ENCODE data around the gene EPYC. TPM values are rescaled to one million over a fixed set of nuclear protein-coding genes. Genes with fewer than 3 reads are reported as not detected.

Gene EPYC
- total RNA-seq, 1 donor from 2014 or later, result 0.53 TPM

DNA sequence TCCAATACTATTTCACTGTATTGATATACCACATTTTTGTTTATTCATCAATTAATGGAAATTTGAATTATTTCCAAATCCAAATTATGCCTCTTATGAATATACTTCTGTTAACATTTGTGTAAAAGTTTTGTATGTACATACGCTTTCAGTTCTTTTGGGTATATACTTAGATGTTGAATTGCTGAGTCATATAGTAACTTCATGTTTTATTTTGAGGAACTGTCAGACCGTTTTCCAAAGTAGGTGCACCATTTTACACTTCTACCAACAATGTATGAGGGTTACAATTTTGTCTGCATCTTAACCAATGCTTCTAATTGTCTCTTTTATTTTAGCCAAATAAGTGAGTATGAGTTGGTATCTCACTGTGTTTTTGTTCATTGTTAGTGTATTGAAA is 39.6 kb downstream of the EPYC start:
- TF ChIP-seq, protein P1, sequence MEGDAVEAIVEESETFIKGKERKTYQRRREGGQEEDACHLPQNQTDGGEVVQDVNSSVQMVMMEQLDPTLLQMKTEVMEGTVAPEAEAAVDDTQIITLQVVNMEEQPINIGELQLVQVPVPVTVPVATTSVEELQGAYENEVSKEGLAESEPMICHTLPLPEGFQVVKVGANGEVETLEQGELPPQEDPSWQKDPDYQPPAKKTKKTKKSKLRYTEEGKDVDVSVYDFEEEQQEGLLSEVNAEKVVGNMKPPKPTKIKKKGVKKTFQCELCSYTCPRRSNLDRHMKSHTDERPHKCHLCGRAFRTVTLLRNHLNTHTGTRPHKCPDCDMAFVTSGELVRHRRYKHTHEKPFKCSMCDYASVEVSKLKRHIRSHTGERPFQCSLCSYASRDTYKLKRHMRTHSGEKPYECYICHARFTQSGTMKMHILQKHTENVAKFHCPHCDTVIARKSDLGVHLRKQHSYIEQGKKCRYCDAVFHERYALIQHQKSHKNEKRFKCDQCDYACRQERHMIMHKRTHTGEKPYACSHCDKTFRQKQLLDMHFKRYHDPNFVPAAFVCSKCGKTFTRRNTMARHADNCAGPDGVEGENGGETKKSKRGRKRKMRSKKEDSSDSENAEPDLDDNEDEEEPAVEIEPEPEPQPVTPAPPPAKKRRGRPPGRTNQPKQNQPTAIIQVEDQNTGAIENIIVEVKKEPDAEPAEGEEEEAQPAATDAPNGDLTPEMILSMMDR (conservative IDR thresholded peaks at IDR 0.05), result no peak
- Mint-ChIP-seq H3K9me3 (no peaks in the 10 kb centered on the region), H3K4me1 (ENCODE audit: unreplicated experiment) (no peaks in the 10 kb centered on the region), H3K36me3 (no peaks in the 10 kb centered on the region), H3K27ac (no peak overlapping the region), H3K27me3 (no peaks in the 10 kb centered on the region), H3K4me3 (no peak overlapping the region)
- no peak for DNase-seq (ENCODE audit: extremely low spot score, unreplicated experiment)

DNA sequence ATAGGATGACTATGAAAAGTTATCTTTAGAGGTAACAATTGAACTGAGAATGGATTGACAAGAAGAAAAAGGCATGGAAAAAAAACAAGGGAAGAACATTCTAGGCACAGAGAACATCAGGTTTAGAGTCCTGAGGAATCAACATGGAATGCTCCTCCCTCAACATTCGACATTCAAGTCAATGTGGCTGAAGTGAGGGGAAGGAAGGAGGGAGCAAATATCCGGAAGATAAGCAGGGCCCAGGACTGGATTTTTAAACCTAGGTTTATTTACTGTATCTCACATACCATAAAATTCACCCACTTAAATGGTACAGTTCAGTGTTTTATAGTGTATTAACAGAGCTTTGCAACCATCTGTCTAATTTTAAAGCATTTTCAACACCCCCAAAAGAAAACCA is 40.2 kb downstream of the EPYC start:
- H3K27me3 Mint-ChIP-seq, result no peaks in the 10 kb centered on the region
- no peak for DNase-seq (ENCODE audit: extremely low spot score, unreplicated experiment)
- H3K27ac Mint-ChIP-seq, result no peak overlapping the region
- no peak overlapping the region for H3K4me3 Mint-ChIP-seq
- no peaks in the 10 kb centered on the region for H3K36me3 Mint-ChIP-seq
- no peaks in the 10 kb centered on the region for H3K4me1 Mint-ChIP-seq (ENCODE audit: unreplicated experiment)
- TF ChIP-seq, protein P1 (conservative IDR thresholded peaks at IDR 0.05), result no peak
- H3K9me3 Mint-ChIP-seq, result no peaks in the 10 kb centered on the region

DNA sequence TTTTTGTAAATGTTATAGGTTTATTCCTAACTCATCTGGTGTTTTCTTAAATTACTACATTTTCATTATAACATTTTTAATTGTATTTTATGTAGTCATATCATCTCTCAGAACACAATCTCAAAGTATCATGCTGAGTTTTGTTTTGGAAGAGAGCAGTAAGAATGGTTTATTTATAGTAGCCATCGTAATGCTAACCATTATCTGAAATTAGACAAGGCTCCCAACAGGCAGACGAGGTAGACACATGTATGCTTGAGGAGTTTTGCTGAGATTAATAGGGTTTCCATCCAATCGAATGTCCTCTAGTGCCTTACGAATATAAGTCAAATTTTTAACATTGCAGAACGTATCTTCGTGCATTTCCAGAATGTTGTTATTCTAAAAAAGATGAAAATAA is 40.8 kb downstream of the EPYC start:
- TF ChIP-seq, protein P1 (conservative IDR thresholded peaks at IDR 0.05), result no peak
- H3K9me3 Mint-ChIP-seq, result no peaks in the 10 kb centered on the region
- no peaks in the 10 kb centered on the region for H3K36me3 Mint-ChIP-seq
- H3K4me1 Mint-ChIP-seq (ENCODE audit: unreplicated experiment), result no peaks in the 10 kb centered on the region
- no peaks in the 10 kb centered on the region for H3K27me3 Mint-ChIP-seq
- H3K27ac Mint-ChIP-seq, result no peak overlapping the region
- no peak for DNase-seq (ENCODE audit: extremely low spot score, unreplicated experiment)
- H3K4me3 Mint-ChIP-seq, result no peak overlapping the region

DNA sequence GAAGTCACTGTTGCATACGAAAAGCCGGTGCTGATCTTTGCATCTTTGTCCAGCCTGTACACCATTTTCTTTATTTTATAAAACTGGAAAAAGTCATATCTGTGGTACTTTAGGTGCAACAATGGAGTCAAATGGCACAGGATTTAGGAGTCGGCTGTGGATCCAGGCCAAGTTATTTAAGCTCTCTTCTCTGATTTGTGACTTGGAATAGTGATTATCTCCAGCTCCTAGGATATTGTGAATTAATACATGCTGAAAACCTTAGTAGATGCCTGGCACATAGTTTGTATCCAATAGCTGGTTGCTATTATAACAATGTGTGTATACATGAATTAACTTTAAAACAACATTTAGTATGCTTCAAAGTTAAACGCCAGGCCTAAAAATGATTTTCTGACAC is 43.6 kb downstream of the EPYC start:
- Mint-ChIP-seq H3K4me3 (no peak overlapping the region), H3K27me3 (no peaks in the 10 kb centered on the region)

DNA sequence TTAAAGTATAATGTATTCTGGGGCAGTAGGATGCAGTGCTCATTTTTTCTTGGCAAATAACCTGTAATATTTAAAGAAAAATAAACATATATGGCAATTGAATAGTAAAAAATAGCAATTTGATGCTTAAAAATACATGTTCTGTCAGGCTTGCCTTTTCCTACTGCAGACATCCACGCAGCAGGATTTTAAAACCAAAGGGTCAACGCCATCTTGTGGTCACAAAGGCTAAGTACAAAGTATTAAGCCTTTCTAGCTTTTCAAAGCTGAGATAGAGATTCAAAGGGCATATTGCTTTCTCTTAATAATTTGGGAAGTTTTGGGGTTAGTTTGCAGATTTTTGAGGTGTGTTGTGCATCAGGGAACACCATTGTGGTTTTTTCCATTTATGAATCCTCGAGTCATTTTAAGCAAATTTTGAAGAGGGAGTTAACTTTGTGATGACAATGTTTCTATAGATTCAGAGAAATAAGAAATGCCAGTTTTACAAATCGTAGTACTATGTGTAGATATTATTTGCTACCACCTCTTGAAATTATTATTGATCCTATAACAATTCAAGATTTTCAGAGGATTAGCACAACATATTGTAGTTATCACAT is 45.1 kb downstream of the EPYC start:
- DNase-seq (ENCODE audit: extremely low spot score, unreplicated experiment), result no peak
- no peaks in the 10 kb centered on the region for H3K9me3 Mint-ChIP-seq
- TF ChIP-seq, protein P1 (conservative IDR thresholded peaks at IDR 0.05), result peak; percentile 84
- H3K27me3 Mint-ChIP-seq, result no peaks in the 10 kb centered on the region
- no peaks in the 10 kb centered on the region for H3K4me1 Mint-ChIP-seq (ENCODE audit: unreplicated experiment)
- H3K36me3 Mint-ChIP-seq, result no peaks in the 10 kb centered on the region
- H3K27ac Mint-ChIP-seq, result no peak overlapping the region
- H3K4me3 Mint-ChIP-seq, result no peak overlapping the region

More for the DNA sequence above, 43.6 kb downstream of the EPYC start:
- Mint-ChIP-seq H3K27ac (no peak overlapping the region), H3K36me3 (no peaks in the 10 kb centered on the region), H3K4me1 (ENCODE audit: unreplicated experiment) (no peaks in the 10 kb centered on the region), H3K9me3 (no peaks in the 10 kb centered on the region)
- TF ChIP-seq, protein P1 (conservative IDR thresholded peaks at IDR 0.05), result no peak
- no peak for DNase-seq (ENCODE audit: extremely low spot score, unreplicated experiment)

DNA sequence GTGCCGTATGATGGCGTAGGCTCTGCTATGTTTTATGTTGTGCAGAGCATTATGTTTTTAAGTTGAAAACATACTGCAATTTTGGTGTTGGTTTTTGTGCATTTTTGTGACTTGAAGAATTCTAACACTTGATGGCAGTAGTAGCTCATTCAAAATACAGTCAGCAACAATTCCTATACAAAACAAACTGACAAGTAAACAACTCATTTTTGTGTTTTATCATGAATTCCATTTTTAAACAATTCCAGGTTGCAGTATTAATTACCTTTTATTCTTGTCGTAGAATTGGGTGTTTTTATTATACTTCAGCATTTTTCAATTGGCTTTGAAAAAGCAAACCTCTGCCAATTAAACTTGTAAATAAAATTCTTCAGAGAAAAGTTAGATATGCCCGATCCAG is 45.7 kb downstream of the EPYC start:
- DNase-seq (ENCODE audit: extremely low spot score, unreplicated experiment), result no peak
- no peaks in the 10 kb centered on the region for H3K27me3 Mint-ChIP-seq
- H3K4me1 Mint-ChIP-seq (ENCODE audit: unreplicated experiment), result no peaks in the 10 kb centered on the region
- H3K4me3 Mint-ChIP-seq, result no peak overlapping the region
- H3K36me3 Mint-ChIP-seq, result no peaks in the 10 kb centered on the region
- no peaks in the 10 kb centered on the region for H3K9me3 Mint-ChIP-seq
- H3K27ac Mint-ChIP-seq, result no peak overlapping the region
- TF ChIP-seq, protein P1 (conservative IDR thresholded peaks at IDR 0.05), result no peak

Measured in type B pancreatic cell (in vitro differentiated cells).